Endothelial cell of umbilical vein (primary cell): ENCODE data around the gene GSTA2. TPM values are rescaled to one million over a fixed set of nuclear protein-coding genes. Genes with fewer than 3 reads are reported as not detected.

ENCODE experiments used
- BruUV-seq: library from RNA; stranded (reverse); fragments of 400-500 nt; replicated peaks from 2 replicates; lab custom pipeline; 2021; lab: Mats Ljungman, UMichigan
- CTCF ChIA-PET: fragments of 300-600, 350-600 bp; sonication (Branson Sonifier 250); formaldehyde crosslinking; loops from one replicate; lab custom pipeline; 2021; ENCODE audit warnings: antibody characterized with exemption, inconsistent platforms; lab: Charles Lee
- POLR2A ChIA-PET: fragments of 300-600, 350-600 bp; sonication (Branson Sonifier 250); formaldehyde crosslinking; loops from one replicate; lab custom pipeline; 2021; ENCODE audit warnings: antibody characterized with exemption, inconsistent platforms; lab: Charles Lee
- DNase-seq: peaks from one replicate; pipeline ENCODE4 v3.0.0-alpha.2; 2011; ENCODE audit warnings: low read depth, low spot score
- FAIRE-seq: peaks from 2 replicates; lab custom pipeline; 2011; peaks lifted over from hg19 to GRCh38; lab: Jason Lieb, UNC
- H2AFZ ChIP-seq: 2 replicates; pipeline ENCODE4 v1.6.0; 2012; ENCODE audit warnings: low read depth, low read length, control low read depth, inconsistent platforms
- H3K27ac ChIP-seq: 2 replicates; pipeline ENCODE4 v1.5.1; 2011; ENCODE audit warnings: low read depth, mild to moderate bottlenecking, control low read depth, low read length, moderate library complexity; ENCODE audit not compliant: insufficient read depth
- H3K27me3 ChIP-seq, 2 experiments: 2 replicates each; pipeline versions ENCODE4 v1.6.0 to v1.6.1; 2011; ENCODE audit warnings: low read length in 2 of 2, mixed read lengths in 1 of 2; ENCODE audit not compliant: control insufficient read depth in 2 of 2, insufficient read depth in 2 of 2
- H3K36me3 ChIP-seq, 2 experiments: 2 replicates in 1 of 2; 3 replicates in 1 of 2; pipeline ENCODE4 v1.5.1; 2011; ENCODE audit warnings: low read length in 2 of 2, mild to moderate bottlenecking in 1 of 2, moderate library complexity in 1 of 2; ENCODE audit not compliant: control insufficient read depth in 2 of 2, insufficient read depth in 2 of 2; ENCODE audit errors: extremely low read depth in 1 of 2
- H3K4me1 ChIP-seq: 3 replicates; pipeline ENCODE4 v1.5.1; 2011; ENCODE audit warnings: mild to moderate bottlenecking, low read length; ENCODE audit not compliant: control insufficient read depth, insufficient read depth; ENCODE audit errors: extremely low read depth
- H3K4me2 ChIP-seq: 2 replicates; pipeline ENCODE4 v1.6.1; 2011; ENCODE audit warnings: low read length, control low read depth, mixed read lengths; ENCODE audit not compliant: insufficient read depth
- H3K4me3 ChIP-seq, 3 experiments: fragments of 200-600 bp in 1 of 3; sonication (generic), shearing (Covaris generic) in 1 of 3; replicated peaks in 1 of 3; 2 replicates each; pipeline ENCODE4 v1.5.1; 2011 to 2016; ENCODE audit warnings: control low read depth in 3 of 3, low read length in 3 of 3, mild to moderate bottlenecking in 2 of 3, inconsistent platforms in 1 of 3, low read depth in 1 of 3, moderate library complexity in 1 of 3; ENCODE audit not compliant: insufficient read depth in 1 of 3
- H3K79me2 ChIP-seq: 2 replicates; pipeline ENCODE4 v1.6.0; 2012; ENCODE audit warnings: low read length, inconsistent platforms; ENCODE audit not compliant: control insufficient read depth, insufficient read depth
- H3K9ac ChIP-seq: replicated peaks from 2 replicates; pipeline ENCODE3; 2011; ENCODE audit warnings: low read length, control low read depth; ENCODE audit not compliant: insufficient read depth; ENCODE audit errors: extremely low read depth
- H3K9me1 ChIP-seq: replicated peaks from 3 replicates; pipeline ENCODE4 v1.6.0; 2011; ENCODE audit warnings: mild to moderate bottlenecking, low read length; ENCODE audit not compliant: control insufficient read depth, insufficient read depth; ENCODE audit errors: extremely low read depth
- H3K9me3 ChIP-seq: replicated peaks from 2 replicates; pipeline ENCODE4 v1.5.1; 2012; ENCODE audit warnings: low read length, inconsistent platforms; ENCODE audit not compliant: control insufficient read depth, insufficient read depth
- H4K20me1 ChIP-seq: replicated peaks from 2 replicates; pipeline ENCODE3; 2011; ENCODE audit warnings: mild to moderate bottlenecking, low read length; ENCODE audit not compliant: control insufficient read depth, insufficient read depth; ENCODE audit errors: extremely low read depth
- CTCF ChIP-seq, 2 donors: IDR thresholded peaks; 1 replicate in 1 of 2; 2 replicates in 1 of 2; pipeline ENCODE4 v1.5.1; 2011; ENCODE audit warnings: low read length in 2 of 2, mild to moderate bottlenecking in 2 of 2, moderate library complexity in 2 of 2, control low read depth in 1 of 2, inconsistent platforms in 1 of 2, low read depth in 1 of 2; ENCODE audit not compliant: insufficient read depth in 1 of 2; ENCODE audit errors: extremely low read depth in 1 of 2
- EZH2 ChIP-seq: IDR thresholded peaks from 2 replicates; pipeline ENCODE4 v1.6.1; 2012; ENCODE audit warnings: borderline replicate concordance, low read depth, mild to moderate bottlenecking, moderate library complexity, low read length, inconsistent platforms; ENCODE audit not compliant: severe bottlenecking
- FOS ChIP-seq: IDR thresholded peaks from 2 replicates; pipeline ENCODE4 v1.6.1; 2011; ENCODE audit warnings: mild to moderate bottlenecking, low read length, moderate library complexity, borderline replicate concordance; ENCODE audit not compliant: insufficient read depth
- GATA2 ChIP-seq: IDR thresholded peaks from 2 replicates; pipeline ENCODE4 v1.7.0; 2011; ENCODE audit warnings: low read depth, mild to moderate bottlenecking, moderate library complexity, mixed read lengths, low read length; ENCODE audit not compliant: insufficient read length, insufficient read depth
- JUN ChIP-seq: IDR thresholded peaks from 2 replicates; pipeline ENCODE4 v1.6.1; 2011; ENCODE audit warnings: borderline replicate concordance, low read depth; ENCODE audit not compliant: insufficient read length, insufficient read depth
- MAX ChIP-seq: IDR thresholded peaks from 2 replicates; pipeline ENCODE4 v1.6.1; 2011; ENCODE audit not compliant: insufficient read depth, insufficient read length
- MYC ChIP-seq: IDR thresholded peaks from one replicate; pipeline ENCODE4 v1.6.1; 2011; ENCODE audit warnings: mild to moderate bottlenecking, low read depth, low read length
- POLR2A ChIP-seq: IDR thresholded peaks from 2 replicates; pipeline ENCODE4 v1.6.1; 2012; ENCODE audit warnings: low read depth, mild to moderate bottlenecking, control low read depth, low read length
- POLR2AphosphoS5 ChIP-seq: IDR thresholded peaks from 2 replicates; pipeline ENCODE4 v1.6.1; 2012; ENCODE audit warnings: low read depth, mild to moderate bottlenecking, control low read depth, low read length, moderate library complexity; ENCODE audit not compliant: insufficient read depth
- dilution Hi-C: fragments of 300-500 bp; cut with MboI; formaldehyde crosslinking; loops from one replicate; pipeline ENCODE4 v1.15.0; 2019; ENCODE audit warnings: low sequenced_read_pairs; ENCODE audit not compliant: extremely low pct_ligation_motif_present
- intact Hi-C: fragments of 100-400 bp; cut with micrococcal nuclease; formaldehyde crosslinking; loops from one replicate; pipeline ENCODE4 v1.10.0; 2022
- polyA plus RNA-seq, 4 experiments: library from polyadenylated mRNA; depleted of rRNA in 3 of 4; stranded (reverse) in 3 of 4; unstranded in 1 of 4; fragments of >200 nt; gene quantifications; 2 replicates each; pipeline versions ENCODE4 v1.2.1 to v1.2.3, GENCODE V29; 2011 to 2012; ENCODE audit warnings: missing spikeins in 1 of 4
- total RNA-seq: library from RNA; stranded (reverse); gene quantifications from 2 replicates; pipeline ENCODE4 v1.2.3, GENCODE V29; 2021

Gene GSTA2
- total and polyA plus RNA-seq, 2 donors (not counting 3 experiments of a cell fraction or from before 2014, with no cell fraction given): not detected

- no peaks in the 10 kb centered on the region for H3K36me3 ChIP-seq
- no peak for TF ChIP-seq CTCF (IDR thresholded peaks at IDR 0.05; ENCODE audit: extremely low read depth in 1 of 2, insufficient read depth in 1 of 2, low read depth in 1 of 2, low read length in 2 of 2)
- TF ChIP-seq GATA2: no peak
- TF ChIP-seq MYC: no peak
- no peak for TF ChIP-seq POLR2AphosphoS5
- no peak for TF ChIP-seq MAX
- no peak for TF ChIP-seq EZH2
- TF ChIP-seq JUN: no peak
- no peak for TF ChIP-seq FOS
- TF ChIP-seq POLR2A: no peak
- H3K79me2 ChIP-seq: no peaks in the 10 kb centered on the region
- intact Hi-C loops (no loop called here), dilution Hi-C loops (no loop called here)
- no peak overlapping the region for H3K4me3 ChIP-seq
- H4K20me1 ChIP-seq: no peaks in the 10 kb centered on the region
- H3K9me1 ChIP-seq: no peaks in the 10 kb centered on the region
- H3K27ac ChIP-seq: no peak overlapping the region
- H2AFZ ChIP-seq: no peak overlapping the region
- H3K4me1 ChIP-seq: no peaks in the 10 kb centered on the region
- no peak for FAIRE-seq
- no peaks in the 10 kb centered on the region for H3K9me3 ChIP-seq
- DNase-seq: no peak
- no peak overlapping the region for H3K9ac ChIP-seq
- no TSS peak for BruUV-seq
- ChIA-PET POLR2A (no interaction called here), CTCF (no interaction called here)
- no peaks in the 10 kb centered on the region for H3K27me3 ChIP-seq
- no peak overlapping the region for H3K4me2 ChIP-seq
These were observed 39.5 kb upstream of the GSTA2 start for GRCh38 chr6:52802806-52803205.
